Endothelial cell of umbilical vein (primary cell): Measurements from ENCODE around the gene SDK2.

Experiments used
- CTCF ChIP-seq, 2 donors: IDR thresholded peaks; 1 replicate in 1 of 2; 2 replicates in 1 of 2; pipeline ENCODE4 v1.5.1; 2011; ENCODE audit warnings: low read length in 2 of 2, mild to moderate bottlenecking in 2 of 2, moderate library complexity in 2 of 2, control low read depth in 1 of 2, inconsistent platforms in 1 of 2, low read depth in 1 of 2; ENCODE audit not compliant: insufficient read depth in 1 of 2; ENCODE audit errors: extremely low read depth in 1 of 2
- EZH2 ChIP-seq: IDR thresholded peaks from 2 replicates; pipeline ENCODE4 v1.6.1; 2012; ENCODE audit warnings: borderline replicate concordance, low read depth, mild to moderate bottlenecking, moderate library complexity, low read length, inconsistent platforms; ENCODE audit not compliant: severe bottlenecking
- FOS ChIP-seq: IDR thresholded peaks from 2 replicates; pipeline ENCODE4 v1.6.1; 2011; ENCODE audit warnings: mild to moderate bottlenecking, low read length, moderate library complexity, borderline replicate concordance; ENCODE audit not compliant: insufficient read depth
- GATA2 ChIP-seq: IDR thresholded peaks from 2 replicates; pipeline ENCODE4 v1.7.0; 2011; ENCODE audit warnings: low read depth, mild to moderate bottlenecking, moderate library complexity, mixed read lengths, low read length; ENCODE audit not compliant: insufficient read length, insufficient read depth
- JUN ChIP-seq: IDR thresholded peaks from 2 replicates; pipeline ENCODE4 v1.6.1; 2011; ENCODE audit warnings: borderline replicate concordance, low read depth; ENCODE audit not compliant: insufficient read length, insufficient read depth
- MYC ChIP-seq: IDR thresholded peaks from one replicate; pipeline ENCODE4 v1.6.1; 2011; ENCODE audit warnings: mild to moderate bottlenecking, low read depth, low read length
- POLR2A ChIP-seq: IDR thresholded peaks from 2 replicates; pipeline ENCODE4 v1.6.1; 2012; ENCODE audit warnings: low read depth, mild to moderate bottlenecking, control low read depth, low read length
- POLR2AphosphoS5 ChIP-seq: IDR thresholded peaks from 2 replicates; pipeline ENCODE4 v1.6.1; 2012; ENCODE audit warnings: low read depth, mild to moderate bottlenecking, control low read depth, low read length, moderate library complexity; ENCODE audit not compliant: insufficient read depth
- TF ChIP-seq, protein P1 (sequence below): IDR thresholded peaks from 2 replicates; pipeline ENCODE4 v1.6.1; 2011; ENCODE audit not compliant: insufficient read depth, insufficient read length

DNA sequence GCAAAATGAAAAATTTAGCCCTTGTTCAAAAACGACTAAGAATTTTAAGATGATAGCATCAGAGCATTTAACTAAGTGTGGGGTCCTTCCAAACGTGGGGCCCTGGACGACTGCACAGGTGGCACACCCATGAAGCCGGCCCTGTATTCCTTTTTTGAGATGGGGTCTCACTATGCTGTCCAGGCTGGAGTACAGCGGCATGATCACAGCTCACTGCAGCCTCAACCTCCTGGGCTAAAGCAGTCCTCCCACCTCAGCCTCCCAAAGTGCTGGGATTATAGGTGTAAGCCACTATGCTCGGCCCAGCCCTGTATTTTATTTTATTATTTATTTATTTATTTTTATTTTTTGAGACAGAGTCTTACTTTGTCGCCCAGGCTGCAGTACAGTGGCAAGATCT, 241.8 kb downstream of the SDK2 start:
- TF ChIP-seq CTCF (IDR thresholded peaks at IDR 0.05; ENCODE audit: extremely low read depth in 1 of 2, insufficient read depth in 1 of 2, low read depth in 1 of 2, low read length in 2 of 2) (no peak), POLR2A (no peak), EZH2 (no peak), JUN (no peak), FOS (no peak), POLR2AphosphoS5 (no peak), MYC (no peak), GATA2 (no peak)
- TF ChIP-seq, protein P1, sequence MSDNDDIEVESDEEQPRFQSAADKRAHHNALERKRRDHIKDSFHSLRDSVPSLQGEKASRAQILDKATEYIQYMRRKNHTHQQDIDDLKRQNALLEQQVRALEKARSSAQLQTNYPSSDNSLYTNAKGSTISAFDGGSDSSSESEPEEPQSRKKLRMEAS, result no peak
